Right kidney (tissue), 1 donor: ENCODE data around the gene ASB10.
A peak's percentile ranks its signal among the peaks of the same experiment; 100 is the strongest.

Source experiments
- DNase-seq: peaks from one replicate; pipeline ENCODE4 v3.0.0-alpha.2; 2016

The ASB10 gene

GRCh38 chr7:151135866-151136843, 50.9 kb downstream of the ASB10 start:
- DNase-seq, result no peak

- no peak for DNase-seq
Measured at GRCh38 chr7:151135525-151135845, 51.6 kb downstream of the ASB10 start.

GRCh38 chr7:151134743-151135524, 52.1 kb downstream of the ASB10 start:
- DNase-seq, result no peak

GRCh38 chr7:151133986-151134742, 52.9 kb downstream of the ASB10 start:
- no peak for DNase-seq

- no peak for DNase-seq
Measured at GRCh38 chr7:151133266-151133985, 53.6 kb downstream of the ASB10 start.

GRCh38 chr7:151132461-151133205, 54.4 kb downstream of the ASB10 start:
- no peak for DNase-seq

- no peak for DNase-seq
Measured at GRCh38 chr7:151131592-151132293, 55.3 kb downstream of the ASB10 start.

GRCh38 chr7:151131224-151131591, 55.8 kb downstream of the ASB10 start:
- DNase-seq, result no peak

GRCh38 chr7:151130741-151131157, 56.3 kb downstream of the ASB10 start:
- DNase-seq, result no peak

GRCh38 chr7:151129960-151130591, 57.0 kb downstream of the ASB10 start:
- DNase-seq, result no peak

- no peak for DNase-seq
Measured at GRCh38 chr7:151129117-151129959, 57.7 kb downstream of the ASB10 start.

- DNase-seq, result no peak
Measured at GRCh38 chr7:151128716-151129115, 58.3 kb downstream of the ASB10 start.

GRCh38 chr7:151128144-151128543, 58.9 kb downstream of the ASB10 start:
- DNase-seq, result no peak

- no peak for DNase-seq
Measured at GRCh38 chr7:151126491-151127137, 60.4 kb downstream of the ASB10 start.

- peak; percentile 73 for DNase-seq
Measured at GRCh38 chr7:151125846-151126481, 61.1 kb downstream of the ASB10 start.
